Gastrocnemius medialis (tissue), 4 donors: ENCODE results near the gene KCNK4.

Experiments used
- POLR2A ChIP-seq, 2 donors: fragments of 450-650 bp; IDR thresholded peaks; one replicate each; pipeline ENCODE4 v1.6.1; 2017; ENCODE audit warnings: antibody characterized with exemption in 2 of 2, mild to moderate bottlenecking in 2 of 2, moderate library complexity in 2 of 2
- TF ChIP-seq, protein P1 (sequence below), 5 experiments: fragments of 450-650 bp in 3 of 5; fragments of 200-600 bp in 2 of 5; sonication (generic) in 2 of 5; IDR thresholded peaks in 4 of 5; conservative IDR thresholded peaks in 1 of 5; 1 replicate in 4 of 5; 2 replicates in 1 of 5; pipeline ENCODE4 v1.5.1; 2016 to 2019; ENCODE audit warnings: antibody characterized with exemption in 5 of 5, mild to moderate bottlenecking in 3 of 5, moderate library complexity in 3 of 5

DNA sequence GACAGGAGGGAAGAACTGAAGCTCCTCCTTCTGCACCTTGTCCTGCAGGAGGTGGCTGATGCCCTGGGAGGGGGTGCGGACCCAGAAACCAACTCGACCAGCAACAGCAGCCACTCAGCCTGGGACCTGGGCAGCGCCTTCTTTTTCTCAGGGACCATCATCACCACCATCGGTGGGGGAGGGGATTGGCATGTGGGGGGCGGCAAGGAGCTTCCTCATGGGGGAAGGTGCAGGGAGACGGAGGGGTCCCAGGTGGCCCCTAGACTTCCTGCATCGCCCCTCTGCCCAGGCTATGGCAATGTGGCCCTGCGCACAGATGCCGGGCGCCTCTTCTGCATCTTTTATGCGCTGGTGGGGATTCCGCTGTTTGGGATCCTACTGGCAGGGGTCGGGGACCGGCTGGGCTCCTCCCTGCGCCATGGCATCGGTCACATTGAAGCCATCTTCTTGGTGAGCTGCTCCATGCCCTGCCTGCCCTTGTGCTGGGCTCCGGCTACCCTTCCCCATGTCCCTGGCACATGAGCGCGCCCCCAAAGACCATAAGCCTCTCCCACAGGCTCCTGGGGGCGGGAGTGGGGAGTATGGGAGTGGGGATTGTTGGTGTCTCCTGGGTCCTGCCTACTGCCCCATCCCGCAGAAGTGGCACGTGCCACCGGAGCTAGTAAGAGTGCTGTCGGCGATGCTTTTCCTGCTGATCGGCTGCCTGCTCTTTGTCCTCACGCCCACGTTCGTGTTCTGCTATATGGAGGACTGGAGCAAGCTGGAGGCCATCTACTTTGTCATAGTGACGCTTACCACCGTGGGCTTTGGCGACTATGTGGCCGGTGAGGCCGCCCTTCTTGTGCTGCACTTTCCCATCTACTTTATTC is 6.0 kb downstream of the KCNK4 start:
- TF ChIP-seq, protein P1, sequence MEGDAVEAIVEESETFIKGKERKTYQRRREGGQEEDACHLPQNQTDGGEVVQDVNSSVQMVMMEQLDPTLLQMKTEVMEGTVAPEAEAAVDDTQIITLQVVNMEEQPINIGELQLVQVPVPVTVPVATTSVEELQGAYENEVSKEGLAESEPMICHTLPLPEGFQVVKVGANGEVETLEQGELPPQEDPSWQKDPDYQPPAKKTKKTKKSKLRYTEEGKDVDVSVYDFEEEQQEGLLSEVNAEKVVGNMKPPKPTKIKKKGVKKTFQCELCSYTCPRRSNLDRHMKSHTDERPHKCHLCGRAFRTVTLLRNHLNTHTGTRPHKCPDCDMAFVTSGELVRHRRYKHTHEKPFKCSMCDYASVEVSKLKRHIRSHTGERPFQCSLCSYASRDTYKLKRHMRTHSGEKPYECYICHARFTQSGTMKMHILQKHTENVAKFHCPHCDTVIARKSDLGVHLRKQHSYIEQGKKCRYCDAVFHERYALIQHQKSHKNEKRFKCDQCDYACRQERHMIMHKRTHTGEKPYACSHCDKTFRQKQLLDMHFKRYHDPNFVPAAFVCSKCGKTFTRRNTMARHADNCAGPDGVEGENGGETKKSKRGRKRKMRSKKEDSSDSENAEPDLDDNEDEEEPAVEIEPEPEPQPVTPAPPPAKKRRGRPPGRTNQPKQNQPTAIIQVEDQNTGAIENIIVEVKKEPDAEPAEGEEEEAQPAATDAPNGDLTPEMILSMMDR (IDR thresholded peaks at IDR 0.05 in 4 of 5, conservative IDR thresholded peaks at IDR 0.05 in 1 of 5) = no peak
- no peak for TF ChIP-seq POLR2A (IDR thresholded peaks at IDR 0.05)
